Stomach (tissue), 4 donors: Measurements from ENCODE around the gene FAM236A.
"Not testable (repeated sequence)": the region's sequence is repeated elsewhere in the genome, so short reads cannot be mapped to it uniquely, and the experiment has no call there.

Experiments used
- EP300 ChIP-seq: sonication (generic); formaldehyde crosslinking; IDR thresholded peaks from one replicate; pipeline ENCODE4 v1.6.1; 2017; ENCODE audit warnings: antibody characterized with exemption
- POLR2AphosphoS5 ChIP-seq, 3 donors: sonication (generic); formaldehyde crosslinking; IDR thresholded peaks; one replicate each; pipeline ENCODE4 v1.6.1; 2016; ENCODE audit warnings: antibody characterized with exemption in 3 of 3
- TF ChIP-seq, protein P1 (sequence below), 7 experiments: fragments of 450-650 bp in 4 of 7; fragments of 200-600 bp in 3 of 7; sonication (generic) in 3 of 7; IDR thresholded peaks; one replicate each; pipeline ENCODE4 v1.5.1; 2016 to 2019; ENCODE audit warnings: antibody characterized with exemption in 7 of 7, control low read depth in 2 of 7, mild to moderate bottlenecking in 1 of 7

DNA sequence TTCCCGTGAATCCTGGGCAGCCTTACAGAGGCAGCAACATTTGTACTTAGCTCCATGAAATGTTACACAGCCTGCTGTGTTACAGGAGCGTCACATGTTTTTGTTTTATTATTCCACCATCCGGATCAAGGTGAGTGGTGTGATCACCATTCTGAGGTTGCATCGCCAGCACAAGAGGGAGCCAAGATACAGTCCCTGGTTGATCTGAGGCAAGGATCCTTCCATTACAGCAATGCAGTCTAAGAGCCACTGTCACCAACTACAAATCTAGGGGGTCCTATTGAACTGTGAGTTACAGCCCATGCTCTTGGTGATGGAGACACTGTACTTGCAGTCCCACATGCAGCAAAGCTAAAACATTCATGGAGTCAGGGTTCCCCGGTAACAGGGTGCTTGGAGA is 21.9 kb upstream of the FAM236A start:
- TF ChIP-seq, protein P1, sequence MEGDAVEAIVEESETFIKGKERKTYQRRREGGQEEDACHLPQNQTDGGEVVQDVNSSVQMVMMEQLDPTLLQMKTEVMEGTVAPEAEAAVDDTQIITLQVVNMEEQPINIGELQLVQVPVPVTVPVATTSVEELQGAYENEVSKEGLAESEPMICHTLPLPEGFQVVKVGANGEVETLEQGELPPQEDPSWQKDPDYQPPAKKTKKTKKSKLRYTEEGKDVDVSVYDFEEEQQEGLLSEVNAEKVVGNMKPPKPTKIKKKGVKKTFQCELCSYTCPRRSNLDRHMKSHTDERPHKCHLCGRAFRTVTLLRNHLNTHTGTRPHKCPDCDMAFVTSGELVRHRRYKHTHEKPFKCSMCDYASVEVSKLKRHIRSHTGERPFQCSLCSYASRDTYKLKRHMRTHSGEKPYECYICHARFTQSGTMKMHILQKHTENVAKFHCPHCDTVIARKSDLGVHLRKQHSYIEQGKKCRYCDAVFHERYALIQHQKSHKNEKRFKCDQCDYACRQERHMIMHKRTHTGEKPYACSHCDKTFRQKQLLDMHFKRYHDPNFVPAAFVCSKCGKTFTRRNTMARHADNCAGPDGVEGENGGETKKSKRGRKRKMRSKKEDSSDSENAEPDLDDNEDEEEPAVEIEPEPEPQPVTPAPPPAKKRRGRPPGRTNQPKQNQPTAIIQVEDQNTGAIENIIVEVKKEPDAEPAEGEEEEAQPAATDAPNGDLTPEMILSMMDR (IDR thresholded peaks at IDR 0.05) = not testable (repeated sequence)
- TF ChIP-seq EP300; POLR2AphosphoS5 (IDR thresholded peaks at IDR 0.05): not testable (repeated sequence)
